ENCODE measurements around the gene SRGAP1. TPM values are rescaled to one million over a fixed set of nuclear protein-coding genes. Genes with fewer than 3 reads are reported as not detected.

SRGAP1 gene
- total and polyA plus RNA-seq, 2 of the 8 experiments (the other 6 are each of a cell fraction or from before 2014, with no cell fraction given), result 3.2 to 7.3 TPM

DNA sequence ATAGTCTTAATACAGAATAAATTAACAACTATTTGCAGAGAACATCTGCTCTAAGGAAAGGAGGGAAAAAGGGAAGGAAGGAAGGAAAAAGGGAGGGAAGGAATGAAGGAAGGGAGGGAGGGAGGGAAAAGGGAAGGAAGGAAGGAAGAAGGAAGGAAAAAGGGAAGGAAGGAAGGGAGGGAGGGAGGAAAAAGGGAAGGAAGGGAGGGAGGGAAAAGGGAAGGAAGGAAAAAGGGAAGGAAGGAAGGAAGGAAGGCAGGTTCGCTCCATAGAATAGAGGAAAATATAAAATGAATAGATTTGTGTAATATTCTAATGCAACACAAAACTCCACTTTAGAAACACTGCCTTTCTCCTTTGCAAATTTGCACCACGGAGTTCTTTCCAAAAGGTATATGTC, 361.0 kb downstream of the SRGAP1 start:
- DNase-seq (ENCODE audit: low read depth in 1 of 2, low spot score in 2 of 2), result no peak
- H2BK5ac ChIP-seq (ENCODE audit: low read depth, low read length), result no peak overlapping the region
- H3K4me2 ChIP-seq (ENCODE audit: insufficient read depth in 1 of 2, low read depth in 2 of 2, low read length in 2 of 2), result no peak overlapping the region
- H3K79me1 ChIP-seq (ENCODE audit: low read depth, low read length), result no peaks in the 10 kb centered on the region
- no peak for TF ChIP-seq PHF8 (conservative IDR thresholded peaks at IDR 0.05; ENCODE audit: low read depth, low read length)
- TF ChIP-seq SAP30 (IDR thresholded peaks at IDR 0.05; ENCODE audit: insufficient read depth, insufficient replicate concordance, low read length), result no peak
- TF ChIP-seq TAF7 (optimal IDR thresholded peaks at IDR 0.05; ENCODE audit: borderline replicate concordance, low read depth, low read length), result no peak
- no peak overlapping the region for H2BK20ac ChIP-seq (ENCODE audit: low read length)
- H4K91ac ChIP-seq (replicated peaks; ENCODE audit: insufficient read length, low read length), result no peak overlapping the region
- H2BK120ac ChIP-seq (replicated peaks; ENCODE audit: low read depth, low read length), result no peak overlapping the region
- no peak overlapping the region for H3K18ac ChIP-seq (ENCODE audit: extremely low read depth, low read length)
- H3K14ac ChIP-seq (ENCODE audit: insufficient read length), result no peak overlapping the region
- H3K4ac ChIP-seq (replicated peaks; ENCODE audit: insufficient read length, low read depth, low read length), result no peak overlapping the region
- H3K9ac ChIP-seq (replicated peaks in 1 of 4; ENCODE audit: extremely low read depth in 1 of 4, low read depth in 3 of 4, low read length in 3 of 4), result no peak overlapping the region
- H4K8ac ChIP-seq (ENCODE audit: extremely low read depth, insufficient read depth, low read length), result no peak overlapping the region
- ChIA-PET CTCF (ENCODE audit: partially characterized antibody) (interaction anchor here (0.7 to 2.0 kb wide), 4 partner anchors 10 to 51 kb away, joined by 3 to 5 read pairs (median 4); no protein-coding TSS in a partner anchor), POLR2A (ENCODE audit: partially characterized antibody) (interaction anchor here (1.1 kb wide), 1 partner anchor 17 kb away, joined by 4 read pairs; the partner anchor contains the start of gene KICS2)
- H3K27ac ChIP-seq (ENCODE audit: low read depth, low read length), result no peak overlapping the region
- no peak overlapping the region for H4K5ac ChIP-seq (ENCODE audit: insufficient read length, low read depth, low read length)
- H4K20me1 ChIP-seq (replicated peaks in 1 of 2; ENCODE audit: control insufficient read depth in 1 of 2, insufficient read depth in 2 of 2, low read length in 2 of 2), result no peaks in the 10 kb centered on the region
- H3K4me3 ChIP-seq (ENCODE audit: extremely low read depth in 1 of 4, insufficient read depth in 2 of 4, low read depth in 3 of 4, low read length in 4 of 4), result no peak overlapping the region
- no peak overlapping the region for H3K56ac ChIP-seq (replicated peaks; ENCODE audit: insufficient read length, low read depth, low read length)
- no peaks in the 10 kb centered on the region for H3K4me1 ChIP-seq (replicated peaks in 1 of 4; ENCODE audit: control insufficient read depth in 3 of 4, insufficient read depth in 4 of 4, low read length in 3 of 4)
- H3K23ac ChIP-seq (ENCODE audit: insufficient read length), result no peak overlapping the region
- no peaks in the 10 kb centered on the region for H3K79me2 ChIP-seq (ENCODE audit: control insufficient read depth in 1 of 2, insufficient read depth in 2 of 2, low read length in 2 of 2)
- H3K9me3 ChIP-seq (ENCODE audit: insufficient read depth in 2 of 2, low read depth in 1 of 2, low read length in 1 of 2), result no peaks in the 10 kb centered on the region
- FAIRE-seq, result no peak
- H2AK5ac ChIP-seq (ENCODE audit: low read depth, low read length), result no peak overlapping the region
- no peak overlapping the region for H2AFZ ChIP-seq (ENCODE audit: low read length)
- no peak overlapping the region for H2BK15ac ChIP-seq (ENCODE audit: low read length)
- H3K27me3 ChIP-seq (replicated peaks in 1 of 4; ENCODE audit: control insufficient read depth in 3 of 4, extremely low read depth in 1 of 4, insufficient read depth in 3 of 4, low read length in 3 of 4), result no peaks in the 10 kb centered on the region
- WGBS, 2 experiments (ENCODE audit: extremely low coverage in 1 of 2, insufficient coverage in 1 of 2, insufficient read length in 1 of 2, insufficient replicate concordance in 2 of 2, low coverage in 1 of 2, low lambda C conversion rate in 2 of 2, missing lambda C conversion rate in 1 of 2), result 86% methylated on average over 1 of the region's 2 CpGs; no CpG with 5 or more reads in 1 of the 2 experiments
- no peak overlapping the region for H2BK12ac ChIP-seq (ENCODE audit: low read depth, low read length)
- no peaks in the 10 kb centered on the region for H3K36me3 ChIP-seq (ENCODE audit: control insufficient read depth in 2 of 4, insufficient read depth in 4 of 4, low read length in 3 of 4)
- no peaks in the 10 kb centered on the region for H3K23me2 ChIP-seq (ENCODE audit: low read depth, low read length)
